Measurements from ENCODE around the gene METTL9. TPM values are rescaled to one million over a fixed set of nuclear protein-coding genes. Genes with fewer than 3 reads are reported as not detected.
"Not testable (repeated sequence)": the region's sequence is repeated elsewhere in the genome, so short reads cannot be mapped to it uniquely, and the experiment has no call there.

The METTL9 gene
- total and polyA plus RNA-seq, 4 donors, result 26.6 to 127 (median 78.1) TPM

DNA sequence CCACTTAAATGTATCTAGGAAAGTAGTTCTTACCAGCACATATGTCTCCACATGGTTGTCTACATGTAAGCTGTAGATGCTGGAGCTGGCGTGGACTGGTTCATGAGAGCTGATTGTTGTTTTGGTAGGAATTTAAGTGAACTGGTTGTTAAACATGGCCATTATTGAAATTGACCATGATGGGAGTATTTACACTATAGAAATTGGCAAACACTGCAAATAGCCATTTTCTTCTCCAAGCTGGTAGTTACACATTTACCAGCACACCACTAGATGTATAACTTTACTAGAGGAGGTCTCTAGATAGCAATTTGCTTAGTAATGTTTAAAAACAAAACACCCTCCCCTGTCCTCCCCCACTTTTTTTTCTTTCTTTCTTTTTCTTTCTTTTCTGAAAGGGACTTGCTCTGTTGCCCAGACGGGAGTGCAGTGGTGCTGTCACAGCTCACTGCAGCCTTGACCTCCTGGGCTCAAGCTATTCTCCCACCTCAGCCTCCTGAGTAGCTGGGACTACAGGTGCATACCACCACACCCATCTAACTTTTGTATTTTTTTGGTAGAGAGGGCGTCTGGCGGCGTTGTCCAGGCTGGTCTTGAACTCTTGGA, 28.8 kb downstream of the METTL9 start:
- H3K36me3 ChIP-seq (ENCODE audit: control insufficient read depth in 4 of 4, insufficient read depth in 4 of 4, low read length in 4 of 4), result peaks cover 0 to 26% (median 17%) of the 10 kb centered on the region in 4 donors

DNA sequence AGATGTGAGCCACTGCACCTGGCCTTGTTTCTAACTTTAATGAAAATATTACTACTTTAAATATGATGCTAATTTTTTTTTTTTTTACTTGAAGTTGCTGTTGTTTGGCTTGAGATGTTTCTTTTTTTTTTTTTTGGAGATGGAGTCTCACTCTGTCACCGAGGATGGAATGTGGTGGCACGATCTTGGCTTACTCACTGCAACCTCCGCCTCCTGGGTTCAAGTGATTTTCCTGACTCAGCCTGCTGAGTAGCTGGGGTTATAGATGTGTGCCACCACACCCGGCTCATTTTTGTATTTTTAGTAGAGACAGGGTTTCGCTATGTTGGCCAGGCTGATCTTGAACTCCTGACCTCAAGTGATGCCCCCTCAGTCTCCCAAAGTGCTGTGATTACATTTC, 29.4 kb downstream of the METTL9 start:
- H3K9me3 ChIP-seq (ENCODE audit: control insufficient read depth in 4 of 4, insufficient read depth in 3 of 4, low read length in 3 of 4), result no peaks in the 10 kb centered on the region
- ATAC-seq (ENCODE audit: insufficient read depth, low FRiP score) (no peak), DNase-seq (no peak)
- no peak overlapping the region for H3K4me3 ChIP-seq
- H3K27ac ChIP-seq (ENCODE audit: low read depth in 1 of 2, low read length in 1 of 2), result no peak overlapping the region
- TF ChIP-seq CTCF (IDR thresholded peaks at IDR 0.05; ENCODE audit: control extremely low read depth, extremely low read depth), result no peak
- peaks cover 0 to 6% (median 0%) of the 10 kb centered on the region in 5 donors for H3K4me1 ChIP-seq (ENCODE audit: control insufficient read depth in 5 of 5, insufficient read depth in 5 of 5, low read length in 5 of 5)
- no peak overlapping the region for H3K9ac ChIP-seq (ENCODE audit: insufficient read depth in 1 of 2, low read length in 2 of 2)
- peaks cover 0 to 24% (median 17%) of the 10 kb centered on the region in 4 donors for H3K36me3 ChIP-seq (ENCODE audit: control insufficient read depth in 4 of 4, insufficient read depth in 4 of 4, low read length in 4 of 4)
- WGBS, 2 donors, result 94 to 95% methylated on average over 5 of the region's 5 CpGs
- no peaks in the 10 kb centered on the region for H3K27me3 ChIP-seq (ENCODE audit: control insufficient read depth in 3 of 3, insufficient read depth in 3 of 3, low read length in 2 of 3)

More for the DNA sequence above, 28.8 kb downstream of the METTL9 start:
- DNase-seq (no peak), ATAC-seq (ENCODE audit: insufficient read depth, low FRiP score) (no peak)
- no peaks in the 10 kb centered on the region for H3K27me3 ChIP-seq (ENCODE audit: control insufficient read depth in 3 of 3, insufficient read depth in 3 of 3, low read length in 2 of 3)
- TF ChIP-seq CTCF (IDR thresholded peaks at IDR 0.05; ENCODE audit: control extremely low read depth, extremely low read depth), result no peak
- H3K4me3 ChIP-seq, result no peak overlapping the region
- no peak overlapping the region for H3K9ac ChIP-seq (ENCODE audit: insufficient read depth in 1 of 2, low read length in 2 of 2)
- H3K27ac ChIP-seq (ENCODE audit: low read depth in 1 of 2, low read length in 1 of 2), result no peak overlapping the region
- H3K9me3 ChIP-seq (ENCODE audit: control insufficient read depth in 4 of 4, insufficient read depth in 3 of 4, low read length in 3 of 4), result no peaks in the 10 kb centered on the region
- H3K4me1 ChIP-seq (ENCODE audit: control insufficient read depth in 5 of 5, insufficient read depth in 5 of 5, low read length in 5 of 5), result peaks cover 0 to 6% (median 0%) of the 10 kb centered on the region in 5 donors
- WGBS, 2 donors, result 95 to 100% methylated on average over 5 of the region's 5 CpGs

DNA sequence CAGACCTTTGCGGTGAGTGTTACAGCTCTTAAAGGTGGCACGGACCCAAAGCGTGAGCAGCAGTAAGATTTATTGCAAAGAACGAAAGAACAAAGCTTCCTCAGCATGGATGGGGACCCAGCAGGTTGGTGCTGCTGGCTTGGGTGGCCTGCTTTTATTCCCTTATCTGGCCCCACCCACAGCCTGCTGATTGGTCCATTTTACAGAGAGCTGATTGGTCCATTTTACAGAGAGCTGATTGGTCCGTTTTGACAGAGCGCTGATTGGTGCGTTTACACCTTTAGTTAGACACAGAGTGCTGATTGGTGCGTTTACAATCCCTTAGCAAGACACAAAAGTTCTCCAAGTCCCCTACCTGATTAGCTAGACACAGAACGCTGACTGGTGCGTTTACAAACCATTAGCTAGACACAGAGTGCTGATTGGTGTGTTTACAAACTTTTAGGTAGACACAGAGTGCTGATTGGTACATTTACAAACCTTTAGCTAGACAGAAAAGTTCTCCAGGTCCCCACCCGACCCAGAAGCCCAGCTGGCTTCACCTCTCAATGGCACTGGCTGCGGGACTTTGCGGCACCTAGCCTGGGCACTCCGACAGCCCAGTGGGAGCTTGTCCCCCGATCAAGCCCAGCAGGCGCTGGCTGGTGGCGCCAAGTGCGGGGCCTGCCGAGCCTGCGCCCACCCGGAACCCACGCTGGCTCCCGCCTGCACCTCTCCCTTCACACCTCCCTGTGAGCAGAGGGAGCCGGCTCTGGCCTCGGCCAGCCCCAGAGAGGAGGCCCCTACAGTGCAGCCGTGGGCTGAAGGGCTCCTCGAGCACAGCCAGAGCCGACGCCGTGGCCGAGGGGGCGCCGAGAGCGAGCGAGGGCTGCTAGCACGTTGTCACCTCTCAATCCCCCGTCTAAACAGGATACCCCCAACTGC, 30.5 kb downstream of the METTL9 start:
- not testable (repeated sequence) for H3K9ac ChIP-seq (ENCODE audit: insufficient read depth in 1 of 2, low read length in 2 of 2); H3K9me3 ChIP-seq (ENCODE audit: control insufficient read depth in 4 of 4, insufficient read depth in 3 of 4, low read length in 3 of 4); H3K27ac ChIP-seq (ENCODE audit: low read depth in 1 of 2, low read length in 1 of 2); H3K4me1 ChIP-seq (ENCODE audit: control insufficient read depth in 5 of 5, insufficient read depth in 5 of 5, low read length in 5 of 5); H3K27me3 ChIP-seq (ENCODE audit: control insufficient read depth in 3 of 3, insufficient read depth in 3 of 3, low read length in 2 of 3); DNase-seq; ATAC-seq (ENCODE audit: insufficient read depth, low FRiP score); H3K4me3 ChIP-seq
- WGBS, 2 donors, result 99% methylated on average over 37 of the region's 37 CpGs
- peaks cover 0 to 23% (median 17%) of the 10 kb centered on the region in 4 donors for H3K36me3 ChIP-seq (ENCODE audit: control insufficient read depth in 4 of 4, insufficient read depth in 4 of 4, low read length in 4 of 4)

GRCh38 chr16:21630866-21631265, 31.5 kb downstream of the METTL9 start:
- not testable (repeated sequence) for H3K9ac ChIP-seq (ENCODE audit: insufficient read depth in 1 of 2, low read length in 2 of 2); H3K9me3 ChIP-seq (ENCODE audit: control insufficient read depth in 4 of 4, insufficient read depth in 3 of 4, low read length in 3 of 4); H3K4me1 ChIP-seq (ENCODE audit: control insufficient read depth in 5 of 5, insufficient read depth in 5 of 5, low read length in 5 of 5); H3K27me3 ChIP-seq (ENCODE audit: control insufficient read depth in 3 of 3, insufficient read depth in 3 of 3, low read length in 2 of 3); H3K4me3 ChIP-seq; ATAC-seq (ENCODE audit: insufficient read depth, low FRiP score); H3K27ac ChIP-seq (ENCODE audit: low read depth in 1 of 2, low read length in 1 of 2); DNase-seq
- H3K36me3 ChIP-seq (ENCODE audit: control insufficient read depth in 4 of 4, insufficient read depth in 4 of 4, low read length in 4 of 4), result peaks cover 0 to 21% (median 14%) of the 10 kb centered on the region in 4 donors
- 69 to 80% methylated on average over 6 of the region's 6 CpGs for WGBS, 2 donors

- H3K9me3 ChIP-seq (ENCODE audit: control insufficient read depth in 4 of 4, insufficient read depth in 3 of 4, low read length in 3 of 4); H3K27ac ChIP-seq (ENCODE audit: low read depth in 1 of 2, low read length in 1 of 2); DNase-seq; ATAC-seq (ENCODE audit: insufficient read depth, low FRiP score); H3K4me3 ChIP-seq; H3K9ac ChIP-seq (ENCODE audit: insufficient read depth in 1 of 2, low read length in 2 of 2); H3K27me3 ChIP-seq (ENCODE audit: control insufficient read depth in 3 of 3, insufficient read depth in 3 of 3, low read length in 2 of 3); H3K4me1 ChIP-seq (ENCODE audit: control insufficient read depth in 5 of 5, insufficient read depth in 5 of 5, low read length in 5 of 5): not testable (repeated sequence)
- 48 to 57% methylated on average over 8 of the region's 8 CpGs for WGBS, 2 donors
- H3K36me3 ChIP-seq (ENCODE audit: control insufficient read depth in 4 of 4, insufficient read depth in 4 of 4, low read length in 4 of 4), result peaks cover 0 to 21% (median 12%) of the 10 kb centered on the region in 4 donors
These were observed 32.0 kb downstream of the METTL9 start for GRCh38 chr16:21631376-21631775.

- H3K36me3 ChIP-seq (ENCODE audit: control insufficient read depth in 4 of 4, insufficient read depth in 4 of 4, low read length in 4 of 4), result peaks cover 0 to 21% (median 10%) of the 10 kb centered on the region in 4 donors
- H3K4me3 ChIP-seq; H3K27me3 ChIP-seq (ENCODE audit: control insufficient read depth in 3 of 3, insufficient read depth in 3 of 3, low read length in 2 of 3); DNase-seq; H3K9me3 ChIP-seq (ENCODE audit: control insufficient read depth in 4 of 4, insufficient read depth in 3 of 4, low read length in 3 of 4); H3K9ac ChIP-seq (ENCODE audit: insufficient read depth in 1 of 2, low read length in 2 of 2); H3K27ac ChIP-seq (ENCODE audit: low read depth in 1 of 2, low read length in 1 of 2); ATAC-seq (ENCODE audit: insufficient read depth, low FRiP score); H3K4me1 ChIP-seq (ENCODE audit: control insufficient read depth in 5 of 5, insufficient read depth in 5 of 5, low read length in 5 of 5): not testable (repeated sequence)
- 69 to 74% methylated on average over 5 of the region's 5 CpGs for WGBS, 2 donors
These were observed 32.7 kb downstream of the METTL9 start for GRCh38 chr16:21631951-21632575.

Data from lung (tissue), 12 donors.